Limb (tissue), 2 donors: ENCODE results near the gene CALN1.
A peak's percentile ranks its signal among the peaks of the same experiment; 100 is the strongest.
"Not testable (repeated sequence)": the region's sequence is repeated elsewhere in the genome, so short reads cannot be mapped to it uniquely, and the experiment has no call there.

ENCODE experiments used
- DNase-seq, 2 donors: peaks; one replicate each; pipeline ENCODE4 v3.0.0-alpha.2; 2016; ENCODE audit errors: extremely low spot score in 2 of 2

Gene CALN1

GRCh38 chr7:72412121-72412618 lies at the start of gene CALN1:
Gene CALN1, minus strand, starts transcription at chr7:72412338.
- not testable (repeated sequence) for DNase-seq

GRCh38 chr7:72453471-72453870 lies 41.3 kb upstream of the CALN1 start:
- DNase-seq: no peak

- DNase-seq: no peak
These were observed 35.5 kb upstream of the CALN1 start for GRCh38 chr7:72447465-72448204.

- no peak for DNase-seq
These were observed 34.7 kb upstream of the CALN1 start for GRCh38 chr7:72446591-72447462.

- no peak for DNase-seq
These were observed 34.0 kb upstream of the CALN1 start for GRCh38 chr7:72446131-72446530.

GRCh38 chr7:72445580-72445979 lies 33.4 kb upstream of the CALN1 start:
- no peak for DNase-seq

GRCh38 chr7:72445075-72445474 lies 32.9 kb upstream of the CALN1 start:
- DNase-seq: no peak

GRCh38 chr7:72444026-72444776 lies 32.1 kb upstream of the CALN1 start:
- no peak for DNase-seq

- DNase-seq: no peak
These were observed 29.7 kb upstream of the CALN1 start for GRCh38 chr7:72441791-72442190.

GRCh38 chr7:72438491-72438890 lies 26.4 kb upstream of the CALN1 start:
- no peak for DNase-seq

GRCh38 chr7:72437610-72438009 lies 25.5 kb upstream of the CALN1 start:
- DNase-seq: no peak

- no peak for DNase-seq
These were observed 25.0 kb upstream of the CALN1 start for GRCh38 chr7:72437061-72437585.

- no peak for DNase-seq
These were observed 23.9 kb upstream of the CALN1 start for GRCh38 chr7:72435925-72436480.

GRCh38 chr7:72435366-72435765 lies 23.2 kb upstream of the CALN1 start:
- DNase-seq: peak in 1 of 2 donors; percentile 65

- no peak for DNase-seq
These were observed 18.4 kb upstream of the CALN1 start for GRCh38 chr7:72430531-72430930.

GRCh38 chr7:72429316-72429715 lies 17.2 kb upstream of the CALN1 start:
- no peak for DNase-seq

GRCh38 chr7:72416846-72417245 lies 4.7 kb upstream of the CALN1 start:
- no peak for DNase-seq

GRCh38 chr7:72415586-72415985 lies 3.4 kb upstream of the CALN1 start:
- DNase-seq: no peak

GRCh38 chr7:72413886-72414285 lies 1.7 kb upstream of the CALN1 start:
- DNase-seq: no peak

- no peak for DNase-seq
These were observed 1.2 kb upstream of the CALN1 start for GRCh38 chr7:72413290-72413689.

- DNase-seq: no peak
These were observed 719 bp downstream of the CALN1 start for GRCh38 chr7:72411419-72411818.
